GM12878 (cell line): Measurements from ENCODE around the gene POR. TPM values are rescaled to one million over a fixed set of nuclear protein-coding genes. Genes with fewer than 3 reads are reported as not detected.
"Not testable (repeated sequence)": the region's sequence is repeated elsewhere in the genome, so short reads cannot be mapped to it uniquely, and the experiment has no call there.

ENCODE experiments used
- ATAC-seq: fragments of 200-7000 bp; cut with Tn5 transposase; 3 replicates; pipeline ENCODE4 v1.9.1; 2020; ENCODE audit warnings: mild to moderate bottlenecking, moderate library complexity
- BruUV-seq: library from RNA; stranded (reverse); fragments of 400-500 nt; replicated peaks from 2 replicates; lab custom pipeline; 2021; lab: Mats Ljungman, UMichigan
- CTCF ChIA-PET: fragments of 300-600 bp; sonication (Branson Sonifier 250); formaldehyde crosslinking; extraction: SDS; loops from one replicate; lab custom pipeline; 2021; ENCODE audit warnings: inconsistent platforms; lab: Yijun Ruan, JAX
- POLR2A ChIA-PET: fragments of 350-600 bp; formaldehyde crosslinking; extraction: SDS; loops from one replicate; lab custom pipeline; 2021; ENCODE audit warnings: inconsistent platforms; lab: Charles Lee
- RAD21 ChIA-PET: fragments of 300-600 bp; sonication (Branson Sonifier 250); formaldehyde crosslinking; loops from one replicate; lab custom pipeline; 2023; ENCODE audit warnings: antibody characterized with exemption; ENCODE audit not compliant: unreplicated experiment; lab: Charles Lee
- SMC1A ChIA-PET: fragments of 300-600 bp; sonication (Branson Sonifier 250); formaldehyde crosslinking; loops from one replicate; lab custom pipeline; 2023; ENCODE audit not compliant: unreplicated experiment, uncharacterized antibody; lab: Charles Lee
- DNase-seq: peaks from one replicate; pipeline ENCODE4 v3.0.0-alpha.2; 2011; ENCODE audit warnings: low read depth, low spot score
- FAIRE-seq: peaks from 3 replicates; lab custom pipeline; 2011; peaks lifted over from hg19 to GRCh38; lab: Jason Lieb, UNC
- H2AFZ ChIP-seq: 2 replicates; pipeline ENCODE4 v1.6.0; 2011; ENCODE audit warnings: low read depth, low read length, control low read depth; ENCODE audit not compliant: control insufficient read depth
- H3K27ac ChIP-seq: 2 replicates; pipeline ENCODE4 v1.5.1; 2011; ENCODE audit warnings: control low read depth; ENCODE audit not compliant: control insufficient read depth, insufficient read depth
- H3K27me3 ChIP-seq, 2 experiments: replicated peaks in 1 of 2; 2 replicates each; pipeline versions ENCODE4 v1.6.0 to v1.6.1; 2011; ENCODE audit warnings: low read length in 1 of 2; ENCODE audit not compliant: control insufficient read depth in 2 of 2, insufficient read depth in 2 of 2
- H3K36me3 ChIP-seq, 2 experiments: 2 replicates each; pipeline ENCODE4 v1.5.1; 2011; ENCODE audit warnings: low read length in 1 of 2; ENCODE audit not compliant: control insufficient read depth in 2 of 2, insufficient read depth in 2 of 2
- H3K4me1 ChIP-seq: 2 replicates; pipeline ENCODE4 v1.6.1; 2011; ENCODE audit warnings: mild to moderate bottlenecking, low read length, moderate library complexity, mixed read lengths; ENCODE audit not compliant: control insufficient read depth, insufficient read depth
- H3K4me2 ChIP-seq: 2 replicates; pipeline ENCODE4 v1.6.0; 2011; ENCODE audit warnings: control low read depth; ENCODE audit not compliant: control insufficient read depth, insufficient read depth
- H3K4me3 ChIP-seq: fragments of 200-600 bp; sonication (generic); 2 replicates; pipeline ENCODE4 v1.5.1; 2016
- H3K79me2 ChIP-seq: 2 replicates; pipeline ENCODE4 v1.6.0; 2011; ENCODE audit warnings: low read length; ENCODE audit not compliant: control insufficient read depth, insufficient read depth
- H3K9ac ChIP-seq: 2 replicates; pipeline ENCODE4 v1.8.0; 2011; ENCODE audit warnings: low read length, control low read depth, mixed read lengths; ENCODE audit not compliant: control insufficient read depth, insufficient read depth
- H3K9me3 ChIP-seq: replicated peaks from 3 replicates; pipeline ENCODE4 v1.5.1; 2011; ENCODE audit warnings: mild to moderate bottlenecking, low read length; ENCODE audit not compliant: control insufficient read depth, insufficient read depth
- H4K20me1 ChIP-seq: 2 replicates; pipeline ENCODE4 v1.6.0; 2011; ENCODE audit not compliant: control insufficient read depth, insufficient read depth
- CBFB ChIP-seq: IDR thresholded peaks from 2 replicates; pipeline ENCODE4 v1.6.1; 2016; ENCODE audit warnings: antibody characterized with exemption, low read depth
- CHD1 ChIP-seq: IDR thresholded peaks from 2 replicates; pipeline ENCODE4 v1.6.1; 2012; ENCODE audit warnings: low read depth, low read length, improper control_type of control experiment
- POLR2AphosphoS5 ChIP-seq: IDR thresholded peaks from 2 replicates; pipeline ENCODE4 v1.6.1; 2011; ENCODE audit warnings: mild to moderate bottlenecking, low read length, inconsistent platforms
- RCOR1 ChIP-seq: conservative IDR thresholded peaks from 2 replicates; pipeline ENCODE4 v1.6.1; 2012; ENCODE audit warnings: low read depth, low read length, improper control_type of control experiment
- SMC3 ChIP-seq: IDR thresholded peaks from 2 replicates; pipeline ENCODE4 v1.6.1; 2011; ENCODE audit warnings: low read length, improper control_type of control experiment, borderline replicate concordance
- TCF3 ChIP-seq: IDR thresholded peaks from 2 replicates; pipeline ENCODE4 v1.6.1; 2012; ENCODE audit warnings: low read depth, mild to moderate bottlenecking, low read length, borderline replicate concordance; ENCODE audit not compliant: insufficient read depth
- WGBS: methylation state at CpG from one replicate; pipeline ENCODE4 v1.1.6; 2016; ENCODE audit warnings: low lambda C conversion rate; ENCODE audit not compliant: insufficient replicate concordance, insufficient coverage; ENCODE audit errors: missing lambda C conversion rate; 5-methylcytosine and 5-hydroxymethylcytosine counted together
- in situ Hi-C: fragments of 300-500 bp; cut with MboI; formaldehyde crosslinking; loops from 9 replicates; pipeline ENCODE4 v1.14.3; 2018; ENCODE audit warnings: mixed read lengths
- intact Hi-C: fragments of 100-400 bp; cut with micrococcal nuclease; formaldehyde crosslinking; loops from one replicate; pipeline ENCODE4 v1.14.2; 2022; ENCODE audit not compliant: unreplicated experiment
- polyA plus RNA-seq, 11 experiments: library from polyadenylated mRNA; depleted of rRNA in 4 of 11; unstranded in 6 of 11; stranded (reverse) in 5 of 11; fragments of >200 nt; fragmentation: Nextera tagmentation in 4 of 11; fragmentation: Illumina TruSeq in 1 of 11; extraction: Ambion mirVana in 4 of 11; extraction: Trizol in 1 of 11; gene quantifications; 1 replicate in 1 of 11; 2 replicates in 10 of 11; pipeline versions ENCODE4 v1.2.1 to v1.2.3, GENCODE V29; 2011 to 2016; ENCODE audit warnings: inconsistent platforms in 2 of 11, missing spikeins in 2 of 11, low read depth in 1 of 11
- total RNA-seq, 4 experiments: library from RNA; depleted of rRNA in 3 of 4; stranded (reverse); fragments of >200 nt in 3 of 4; fragmentation: Illumina TruSeq in 1 of 4; extraction: Trizol in 1 of 4; gene quantifications; 2 replicates each; pipeline versions ENCODE4 v1.2.1 to v1.2.3, GENCODE V29; 2013 to 2021
- TF ChIP-seq, protein P1 (sequence below), 3 experiments: IDR thresholded peaks in 2 of 3; conservative IDR thresholded peaks in 1 of 3; 2 replicates each; pipeline ENCODE4 v1.5.1; 2011; ENCODE audit warnings: low read depth in 3 of 3, low read length in 3 of 3, mild to moderate bottlenecking in 3 of 3, control low read depth in 2 of 3, moderate library complexity in 2 of 3, inconsistent platforms in 1 of 3, mixed read lengths in 1 of 3; ENCODE audit not compliant: control insufficient read depth in 2 of 3, insufficient read depth in 1 of 3; ENCODE audit errors: extremely low read depth in 1 of 3
- TF ChIP-seq, protein P2 (sequence below): fragments of 450-650 bp; IDR thresholded peaks from 2 replicates; pipeline ENCODE4 v1.6.1; 2016; ENCODE audit warnings: mild to moderate bottlenecking, moderate library complexity, borderline replicate concordance

POR gene
- total and polyA plus RNA-seq, 10 of the 15 experiments (the other 5 are each of a cell fraction or from before 2014, with no cell fraction given) = 2.2 to 75.8 (median 35.9) TPM

DNA sequence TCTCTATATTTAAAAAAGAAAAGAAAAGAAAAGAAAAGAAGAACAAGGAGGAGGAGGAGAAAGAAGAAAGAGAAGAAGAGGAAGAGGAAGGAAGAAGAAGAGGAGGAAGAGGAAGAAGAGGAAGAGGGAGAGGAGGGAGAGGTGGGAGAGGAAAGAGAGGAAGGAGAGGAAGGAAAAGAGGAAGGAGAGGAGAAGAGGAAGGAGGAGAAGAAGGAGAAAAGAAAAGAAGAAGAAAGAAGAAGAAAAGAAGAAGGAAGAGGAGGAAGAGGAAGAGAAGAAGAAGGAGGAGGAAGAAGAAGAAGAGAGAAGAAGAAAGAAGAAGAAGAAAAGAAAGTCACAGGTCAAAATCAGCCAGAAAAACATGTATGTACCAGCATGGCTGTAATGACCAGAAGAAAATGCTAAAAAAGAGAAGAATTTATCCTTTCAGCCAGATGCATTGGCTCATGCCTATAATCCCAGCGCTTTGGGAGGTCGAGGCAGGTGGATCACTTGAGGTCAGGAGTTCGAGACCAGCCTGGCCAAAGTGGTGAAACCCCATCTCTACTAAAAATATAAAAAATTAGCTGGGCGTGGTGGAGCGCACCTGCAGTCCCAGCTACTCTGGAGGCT lies 5.3 kb upstream of the POR start:
- WGBS = 55% methylated on average over 5 of the region's 5 CpGs
- intact Hi-C loops = no loop called here
- H3K36me3 ChIP-seq = no peaks in the 10 kb centered on the region
- no peak overlapping the region for H3K4me3 ChIP-seq
- no peaks in the 10 kb centered on the region for H3K9me3 ChIP-seq
- no peak for DNase-seq
- peaks cover 4% of the 10 kb centered on the region for H3K4me1 ChIP-seq
- ChIA-PET SMC1A (no interaction called here), POLR2A (no interaction called here), RAD21 (no interaction called here), CTCF (no interaction called here)
- no peaks in the 10 kb centered on the region for H4K20me1 ChIP-seq
- no TSS peak for BruUV-seq
- no peak overlapping the region for H3K27ac ChIP-seq
- no peak for FAIRE-seq
- H3K9ac ChIP-seq = no peak overlapping the region
- in situ Hi-C loops = no loop called here
- no peak overlapping the region for H3K4me2 ChIP-seq
- H3K79me2 ChIP-seq = no peaks in the 10 kb centered on the region
- no peak overlapping the region for H2AFZ ChIP-seq
- no peaks in the 10 kb centered on the region for H3K27me3 ChIP-seq
- TF ChIP-seq RCOR1 = no peak
- no peak for TF ChIP-seq SMC3
- no peak for TF ChIP-seq POLR2AphosphoS5
- TF ChIP-seq, protein P1, sequence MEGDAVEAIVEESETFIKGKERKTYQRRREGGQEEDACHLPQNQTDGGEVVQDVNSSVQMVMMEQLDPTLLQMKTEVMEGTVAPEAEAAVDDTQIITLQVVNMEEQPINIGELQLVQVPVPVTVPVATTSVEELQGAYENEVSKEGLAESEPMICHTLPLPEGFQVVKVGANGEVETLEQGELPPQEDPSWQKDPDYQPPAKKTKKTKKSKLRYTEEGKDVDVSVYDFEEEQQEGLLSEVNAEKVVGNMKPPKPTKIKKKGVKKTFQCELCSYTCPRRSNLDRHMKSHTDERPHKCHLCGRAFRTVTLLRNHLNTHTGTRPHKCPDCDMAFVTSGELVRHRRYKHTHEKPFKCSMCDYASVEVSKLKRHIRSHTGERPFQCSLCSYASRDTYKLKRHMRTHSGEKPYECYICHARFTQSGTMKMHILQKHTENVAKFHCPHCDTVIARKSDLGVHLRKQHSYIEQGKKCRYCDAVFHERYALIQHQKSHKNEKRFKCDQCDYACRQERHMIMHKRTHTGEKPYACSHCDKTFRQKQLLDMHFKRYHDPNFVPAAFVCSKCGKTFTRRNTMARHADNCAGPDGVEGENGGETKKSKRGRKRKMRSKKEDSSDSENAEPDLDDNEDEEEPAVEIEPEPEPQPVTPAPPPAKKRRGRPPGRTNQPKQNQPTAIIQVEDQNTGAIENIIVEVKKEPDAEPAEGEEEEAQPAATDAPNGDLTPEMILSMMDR (IDR thresholded peaks at IDR 0.05 in 2 of 3, conservative IDR thresholded peaks at IDR 0.05 in 1 of 3; ENCODE audit: control insufficient read depth in 2 of 3, extremely low read depth in 1 of 3, insufficient read depth in 1 of 3, low read depth in 3 of 3, low read length in 3 of 3) = no peak
- no peak for TF ChIP-seq CBFB
- TF ChIP-seq, protein P2, sequence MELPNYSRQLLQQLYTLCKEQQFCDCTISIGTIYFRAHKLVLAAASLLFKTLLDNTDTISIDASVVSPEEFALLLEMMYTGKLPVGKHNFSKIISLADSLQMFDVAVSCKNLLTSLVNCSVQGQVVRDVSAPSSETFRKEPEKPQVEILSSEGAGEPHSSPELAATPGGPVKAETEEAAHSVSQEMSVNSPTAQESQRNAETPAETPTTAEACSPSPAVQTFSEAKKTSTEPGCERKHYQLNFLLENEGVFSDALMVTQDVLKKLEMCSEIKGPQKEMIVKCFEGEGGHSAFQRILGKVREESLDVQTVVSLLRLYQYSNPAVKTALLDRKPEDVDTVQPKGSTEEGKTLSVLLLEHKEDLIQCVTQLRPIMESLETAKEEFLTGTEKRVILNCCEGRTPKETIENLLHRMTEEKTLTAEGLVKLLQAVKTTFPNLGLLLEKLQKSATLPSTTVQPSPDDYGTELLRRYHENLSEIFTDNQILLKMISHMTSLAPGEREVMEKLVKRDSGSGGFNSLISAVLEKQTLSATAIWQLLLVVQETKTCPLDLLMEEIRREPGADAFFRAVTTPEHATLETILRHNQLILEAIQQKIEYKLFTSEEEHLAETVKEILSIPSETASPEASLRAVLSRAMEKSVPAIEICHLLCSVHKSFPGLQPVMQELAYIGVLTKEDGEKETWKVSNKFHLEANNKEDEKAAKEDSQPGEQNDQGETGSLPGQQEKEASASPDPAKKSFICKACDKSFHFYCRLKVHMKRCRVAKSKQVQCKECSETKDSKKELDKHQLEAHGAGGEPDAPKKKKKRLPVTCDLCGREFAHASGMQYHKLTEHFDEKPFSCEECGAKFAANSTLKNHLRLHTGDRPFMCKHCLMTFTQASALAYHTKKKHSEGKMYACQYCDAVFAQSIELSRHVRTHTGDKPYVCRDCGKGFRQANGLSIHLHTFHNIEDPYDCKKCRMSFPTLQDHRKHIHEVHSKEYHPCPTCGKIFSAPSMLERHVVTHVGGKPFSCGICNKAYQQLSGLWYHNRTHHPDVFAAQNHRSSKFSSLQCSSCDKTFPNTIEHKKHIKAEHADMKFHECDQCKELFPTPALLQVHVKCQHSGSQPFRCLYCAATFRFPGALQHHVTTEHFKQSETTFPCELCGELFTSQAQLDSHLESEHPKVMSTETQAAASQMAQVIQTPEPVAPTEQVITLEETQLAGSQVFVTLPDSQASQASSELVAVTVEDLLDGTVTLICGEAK = no peak
- TF ChIP-seq CHD1 = no peak
- TF ChIP-seq TCF3 = no peak
- no peak for ATAC-seq

DNA sequence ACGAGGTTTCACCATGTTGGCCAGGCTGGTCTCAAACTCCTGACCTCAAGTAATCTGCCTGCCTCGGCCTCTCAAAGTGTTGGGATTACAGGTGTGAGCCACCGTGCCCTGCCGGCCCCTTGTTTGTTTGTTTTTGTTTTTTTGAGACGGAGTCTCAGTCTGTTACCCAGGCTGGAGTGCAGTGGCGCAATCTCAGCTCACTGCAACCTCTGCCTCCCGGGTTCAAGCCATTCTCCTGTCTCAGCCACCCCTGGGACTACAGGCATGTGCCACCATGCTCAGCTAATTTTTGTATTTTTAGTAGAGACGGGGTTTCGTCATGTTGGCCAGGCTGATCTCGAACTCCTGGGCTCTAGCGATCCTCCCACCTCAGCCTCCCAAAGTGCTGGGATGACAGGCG lies 3.8 kb upstream of the POR start:
- CTCF ChIA-PET = interaction anchor here (1.0 kb wide), 2 partner anchors 39 to 108 kb away, joined by 3 read pairs; no protein-coding TSS in a partner anchor
- not testable (repeated sequence) for BruUV-seq, DNase-seq

More for the DNA sequence above, 3.8 kb upstream of the POR start:
- SMC1A ChIA-PET, H3K9ac ChIP-seq, RAD21 ChIA-PET, H3K9me3 ChIP-seq, H3K4me3 ChIP-seq, POLR2A ChIA-PET, H3K4me2 ChIP-seq, H3K27ac ChIP-seq, in situ Hi-C loops, intact Hi-C loops, ATAC-seq, H3K27me3 ChIP-seq, H3K36me3 ChIP-seq, H4K20me1 ChIP-seq, FAIRE-seq, H3K4me1 ChIP-seq, H2AFZ ChIP-seq: not testable (repeated sequence)
- 69% methylated on average over 12 of the region's 12 CpGs for WGBS
- H3K79me2 ChIP-seq = peaks cover 12% of the 10 kb centered on the region
